T-cell (primary cell): ENCODE results near the gene HPCA. TPM values are rescaled to one million over a fixed set of nuclear protein-coding genes. Genes with fewer than 3 reads are reported as not detected.

Experiments used
- ATAC-seq, 4 experiments: fragments of 200-7000 bp in 3 of 4; fragments of 150-1000 bp in 1 of 4; cut with Tn5 transposase; replicated peaks in 1 of 4; 1 replicate in 3 of 4; 2 replicates in 1 of 4; pipeline ENCODE4 v1.10.0; 2021; ENCODE audit warnings: moderate library complexity in 3 of 4, mild to moderate bottlenecking in 2 of 4, moderate number of reproducible peaks in 1 of 4
- CTCF ChIA-PET, 2 donors: fragments of 300-600 bp; sonication (Branson Sonifier 250); formaldehyde crosslinking; loops; one replicate each; lab custom pipeline; 2022; ENCODE audit warnings: antibody characterized with exemption in 2 of 2; lab: Charles Lee
- POLR2A ChIA-PET, 2 donors: fragments of 300-600 bp; sonication (Branson Sonifier 250); formaldehyde crosslinking; loops; one replicate each; lab custom pipeline; 2022; ENCODE audit warnings: antibody characterized with exemption in 2 of 2; lab: Charles Lee
- DNase-seq, 35 experiments: peaks; one replicate each; pipeline versions ENCODE4 v3.0.0 to v3.0.0-alpha.2; 2013 to 2023
- H3K27ac ChIP-seq: one replicate; pipeline ENCODE4 v1.5.1; 2013; ENCODE audit warnings: low read length
- H3K27me3 ChIP-seq, 2 experiments: replicated peaks in 1 of 2; 1 replicate in 1 of 2; 2 replicates in 1 of 2; pipeline versions ENCODE4 v1.6.1 to v1.7.0; 2013; ENCODE audit warnings: low read length in 1 of 2, mixed read lengths in 1 of 2; ENCODE audit not compliant: control insufficient read depth in 2 of 2, insufficient read depth in 2 of 2; ENCODE audit errors: extremely low read depth in 1 of 2
- H3K36me3 ChIP-seq, 2 donors: 1 replicate in 1 of 2; 2 replicates in 1 of 2; pipeline versions ENCODE4 v1.6.1 to v1.7.0; 2013; ENCODE audit warnings: low read length in 1 of 2; ENCODE audit not compliant: control insufficient read depth in 2 of 2, insufficient read depth in 1 of 2; ENCODE audit errors: extremely low read depth in 1 of 2
- H3K4me1 ChIP-seq, 2 experiments: 1 replicate in 1 of 2; 2 replicates in 1 of 2; pipeline versions ENCODE4 v1.6.1 to v1.7.0; 2013; ENCODE audit warnings: low read length in 2 of 2, mixed read lengths in 1 of 2; ENCODE audit not compliant: insufficient read depth in 2 of 2, control insufficient read depth in 1 of 2; ENCODE audit errors: extremely low read depth in 1 of 2
- H3K4me3 ChIP-seq, 2 donors: 1 replicate in 1 of 2; 2 replicates in 1 of 2; pipeline versions ENCODE4 v1.5.1 to v1.7.0; 2013; ENCODE audit warnings: mild to moderate bottlenecking in 2 of 2, low read length in 1 of 2, moderate library complexity in 1 of 2; ENCODE audit not compliant: control insufficient read depth in 1 of 2; ENCODE audit errors: extremely low read depth in 1 of 2
- H3K9me3 ChIP-seq: 2 replicates; pipeline ENCODE4 v1.7.0; 2013
- H3K27ac Mint-ChIP-seq, 2 donors: one replicate each; pipeline ENCODE4 v1.8.0; 2020 to 2021; ENCODE audit warnings: mild to moderate bottlenecking in 2 of 2, mixed read lengths in 2 of 2
- H3K27me3 Mint-ChIP-seq, 2 donors: one replicate each; pipeline ENCODE4 v1.8.0; 2021 to 2022; ENCODE audit warnings: mixed read lengths in 2 of 2
- H3K36me3 Mint-ChIP-seq: one replicate; pipeline ENCODE4 v1.8.0; 2021; ENCODE audit warnings: mixed read lengths
- H3K4me1 Mint-ChIP-seq, 3 donors: one replicate each; pipeline ENCODE4 v1.8.0; 2020 to 2022; ENCODE audit warnings: mixed read lengths in 3 of 3, mild to moderate bottlenecking in 1 of 3
- H3K4me3 Mint-ChIP-seq, 3 donors: one replicate each; pipeline ENCODE4 v1.8.0; 2020 to 2022; ENCODE audit warnings: mild to moderate bottlenecking in 3 of 3, mixed read lengths in 3 of 3, moderate library complexity in 3 of 3
- H3K9me3 Mint-ChIP-seq, 3 donors: one replicate each; pipeline ENCODE4 v1.8.0; 2020 to 2022; ENCODE audit warnings: mixed read lengths in 3 of 3
- WGBS: methylation state at CpG from one replicate; pipeline ENCODE4 v1.1.5; 2013; ENCODE audit warnings: missing lambda C conversion rate; ENCODE audit not compliant: insufficient coverage; 5-methylcytosine and 5-hydroxymethylcytosine counted together
- total RNA-seq, 35 experiments: library from RNA in 6 of 35; stranded (reverse) in 6 of 35; fragments of 120-200 nt in 1 of 35; gene quantifications; one replicate each; pipeline versions ENCODE4 v1.2.1 to v1.2.4 and lab custom pipeline; 2013 to 2026

HPCA gene
- total RNA-seq, 5 donors from 2014 or later (not counting 1 experiment from before 2014, with no cell fraction given) = 0.45 to 0.54 TPM; not detected in 3

GRCh38 chr1:32924881-32925344, 38.6 kb downstream of the HPCA start:
- DNase-seq = peak in 1 of 35 experiments; percentile 12
- no peaks in the 10 kb centered on the region for H3K36me3 ChIP-seq
- WGBS = 5% methylated on average over 30 of the region's 31 CpGs
- H3K4me3 ChIP-seq = no peak overlapping the region
- peak in 3 of 4 experiments; percentile 31 to 67 (median 57) for ATAC-seq
- Mint-ChIP-seq H3K36me3 (no peaks in the 10 kb centered on the region), H3K27me3 (peaks cover 61 to 63% of the 10 kb centered on the region in 2 donors), H3K4me3 (peak overlapping the region in 2 of 3 donors; percentile 36 to 65), H3K4me1 (peaks cover 15 to 25% (median 22%) of the 10 kb centered on the region in 3 donors), H3K9me3 (no peaks in the 10 kb centered on the region), H3K27ac (no peak overlapping the region)
- ChIA-PET POLR2A (no interaction called here), CTCF (interaction anchor here in 1 of 2 donors (1.1 kb wide), 1 partner anchor 82 kb away, joined by 3 read pairs; no protein-coding TSS in a partner anchor)
- no peaks in the 10 kb centered on the region for H3K9me3 ChIP-seq
- H3K4me1 ChIP-seq = peaks cover 0 to 17% of the 10 kb centered on the region in 2 experiments
- peaks cover 17 to 61% of the 10 kb centered on the region in 2 experiments for H3K27me3 ChIP-seq
- no peak overlapping the region for H3K27ac ChIP-seq

GRCh38 chr1:32925403-32926162, 39.3 kb downstream of the HPCA start:
- Histone ChIP-seq H3K4me1 (peaks cover 0 to 17% of the 10 kb centered on the region in 2 experiments), H3K27me3 (peaks cover 17 to 59% of the 10 kb centered on the region in 2 experiments), H3K9me3 (no peaks in the 10 kb centered on the region), H3K27ac (no peak overlapping the region), H3K4me3 (peak overlapping the region in 1 of 2 donors; percentile 51), H3K36me3 (no peaks in the 10 kb centered on the region)
- Mint-ChIP-seq H3K36me3 (no peaks in the 10 kb centered on the region), H3K4me3 (peak overlapping the region in 2 of 3 donors; percentile 36 to 65), H3K27ac (peak overlapping the region in 1 of 2 donors; percentile 44), H3K4me1 (peaks cover 15 to 25% (median 22%) of the 10 kb centered on the region in 3 donors), H3K27me3 (peaks cover 55 to 60% of the 10 kb centered on the region in 2 donors), H3K9me3 (no peaks in the 10 kb centered on the region)
- peak in 7 of 35 experiments; percentile 13 to 44 (median 21) for DNase-seq
- ChIA-PET CTCF (interaction anchor here in 1 of 2 donors (0.6 to 1.1 kb wide), 2 partner anchors 26 to 82 kb away, joined by 3 to 4 read pairs; no protein-coding TSS in a partner anchor), POLR2A (no interaction called here)
- 18% methylated on average over 11 of the region's 24 CpGs for WGBS
- ATAC-seq = peak in 2 of 4 experiments; percentile 74 to 81

- Histone ChIP-seq H3K9me3 (no peaks in the 10 kb centered on the region), H3K4me3 (no peak overlapping the region), H3K4me1 (peaks cover 0 to 17% of the 10 kb centered on the region in 2 experiments), H3K27ac (no peak overlapping the region), H3K27me3 (peaks cover 12 to 49% of the 10 kb centered on the region in 2 experiments), H3K36me3 (no peaks in the 10 kb centered on the region)
- Mint-ChIP-seq H3K4me3 (no peak overlapping the region), H3K27me3 (peaks cover 46 to 55% of the 10 kb centered on the region in 2 donors), H3K9me3 (no peaks in the 10 kb centered on the region), H3K27ac (no peak overlapping the region), H3K36me3 (no peaks in the 10 kb centered on the region), H3K4me1 (peaks cover 15 to 25% (median 22%) of the 10 kb centered on the region in 3 donors)
- WGBS = 100% methylated on average over 1 of the region's 6 CpGs
- ChIA-PET CTCF (interaction anchor here in 1 of 2 donors (0.6 kb wide), 1 partner anchor 25 kb away, joined by 4 read pairs; no protein-coding TSS in a partner anchor), POLR2A (no interaction called here)
- ATAC-seq (no peak), DNase-seq (no peak)
Measured at GRCh38 chr1:32926562-32926961, 40.3 kb downstream of the HPCA start.

GRCh38 chr1:32927441-32927840, 41.1 kb downstream of the HPCA start:
- no CpG with 5 or more reads among the region's 2 CpGs for WGBS
- H3K4me1 Mint-ChIP-seq = peaks cover 15 to 25% (median 22%) of the 10 kb centered on the region in 3 donors
- ATAC-seq = no peak

GRCh38 chr1:32928285-32928684, 42.0 kb downstream of the HPCA start:
- ChIA-PET CTCF (no interaction called here), POLR2A (interaction anchor here in 1 of 2 donors (0.5 kb wide), 1 partner anchor 24 kb away, joined by 3 read pairs; no protein-coding TSS in a partner anchor)
- DNase-seq (no peak), ATAC-seq (no peak)
- Histone ChIP-seq H3K36me3 (no peaks in the 10 kb centered on the region), H3K4me1 (peaks cover 0 to 17% of the 10 kb centered on the region in 2 experiments), H3K27me3 (peaks cover 12 to 34% of the 10 kb centered on the region in 2 experiments), H3K4me3 (no peak overlapping the region), H3K27ac (no peak overlapping the region), H3K9me3 (no peaks in the 10 kb centered on the region)
- Mint-ChIP-seq H3K4me3 (no peak overlapping the region), H3K36me3 (no peaks in the 10 kb centered on the region), H3K9me3 (no peaks in the 10 kb centered on the region), H3K27ac (no peak overlapping the region), H3K27me3 (peaks cover 29 to 38% of the 10 kb centered on the region in 2 donors), H3K4me1 (peaks cover 15 to 25% (median 22%) of the 10 kb centered on the region in 3 donors)
- no CpG with 5 or more reads among the region's 2 CpGs for WGBS

More at GRCh38 chr1:32927441-32927840, 41.1 kb downstream of the HPCA start:
- no peaks in the 10 kb centered on the region for H3K9me3 ChIP-seq
- no peaks in the 10 kb centered on the region for H3K36me3 ChIP-seq
- H3K27me3 Mint-ChIP-seq = peaks cover 37 to 47% of the 10 kb centered on the region in 2 donors
- H3K9me3 Mint-ChIP-seq = no peaks in the 10 kb centered on the region
- H3K27ac ChIP-seq = no peak overlapping the region
- H3K27ac Mint-ChIP-seq = no peak overlapping the region
- no peak for DNase-seq
- ChIA-PET POLR2A (no interaction called here), CTCF (no interaction called here)
- no peak overlapping the region for H3K4me3 Mint-ChIP-seq
- H3K27me3 ChIP-seq = peaks cover 12 to 41% of the 10 kb centered on the region in 2 experiments
- H3K4me1 ChIP-seq = peaks cover 0 to 17% of the 10 kb centered on the region in 2 experiments
- H3K4me3 ChIP-seq = no peak overlapping the region
- no peaks in the 10 kb centered on the region for H3K36me3 Mint-ChIP-seq

GRCh38 chr1:32928715-32929114, 42.4 kb downstream of the HPCA start:
- peaks cover 12 to 29% of the 10 kb centered on the region in 2 experiments for H3K27me3 ChIP-seq
- CTCF ChIA-PET = no interaction called here
- Mint-ChIP-seq H3K4me1 (peaks cover 15 to 23% (median 19%) of the 10 kb centered on the region in 3 donors), H3K27ac (no peak overlapping the region), H3K27me3 (peaks cover 25 to 34% of the 10 kb centered on the region in 2 donors), H3K9me3 (no peaks in the 10 kb centered on the region), H3K36me3 (no peaks in the 10 kb centered on the region), H3K4me3 (no peak overlapping the region)
- WGBS = no CpG with 5 or more reads among the region's 8 CpGs
- H3K4me1 ChIP-seq = peaks cover 0 to 17% of the 10 kb centered on the region in 2 experiments
- DNase-seq = no peak
- no peaks in the 10 kb centered on the region for H3K36me3 ChIP-seq
- no peak for ATAC-seq
- POLR2A ChIA-PET = no interaction called here
- H3K9me3 ChIP-seq = no peaks in the 10 kb centered on the region
- no peak overlapping the region for H3K27ac ChIP-seq
- no peak overlapping the region for H3K4me3 ChIP-seq
